ENCODE results near the gene KCNJ13.

Gene KCNJ13

GRCh38 chr2:232749331-232749730 lies 27.0 kb downstream of the KCNJ13 start:
- Histone ChIP-seq H3K79me2 (ENCODE audit: low read length) (0 out of 2 replicates have a peak, but pooled peaks cover 2% of the 10 kb centered on the region), H4K20me1 (ENCODE audit: insufficient read depth, low read length) (no peaks in the 10 kb centered on the region), H3K9ac (ENCODE audit: low read length) (no peak overlapping the region), H2AFZ (ENCODE audit: low read length) (no peak overlapping the region), H3K27me3 (replicated peaks; ENCODE audit: insufficient read depth, low read length) (no peaks in the 10 kb centered on the region), H3K36me3 (replicated peaks; ENCODE audit: insufficient read depth, low read length) (peaks cover 4% of the 10 kb centered on the region; the same call in 1 of the 2 replicates), H3K9me2 (replicated peaks; ENCODE audit: insufficient read depth, low read length) (no peaks in the 10 kb centered on the region), H3K27ac (ENCODE audit: low read length) (no peak overlapping the region), H3K9me3 (replicated peaks; ENCODE audit: insufficient read depth, low read length) (no peaks in the 10 kb centered on the region), H3K4me2 (ENCODE audit: low read depth, low read length) (no peak overlapping the region), H3K4me3 (ENCODE audit: low read length) (no peak overlapping the region), H3K4me1 (ENCODE audit: low read length) (no peaks in the 10 kb centered on the region), H3F3A (ENCODE audit: insufficient read depth, low read length) (no peaks in the 10 kb centered on the region)
- no peak for DNase-seq
- TF ChIP-seq EZH2phosphoT487 (IDR thresholded peaks at IDR 0.05; ENCODE audit: low read length) (no peak), CTCF (IDR thresholded peaks at IDR 0.05; ENCODE audit: low read length) (no peak), EZH2 (optimal IDR thresholded peaks at IDR 0.05; ENCODE audit: low read depth, low read length) (no peak)

DNA sequence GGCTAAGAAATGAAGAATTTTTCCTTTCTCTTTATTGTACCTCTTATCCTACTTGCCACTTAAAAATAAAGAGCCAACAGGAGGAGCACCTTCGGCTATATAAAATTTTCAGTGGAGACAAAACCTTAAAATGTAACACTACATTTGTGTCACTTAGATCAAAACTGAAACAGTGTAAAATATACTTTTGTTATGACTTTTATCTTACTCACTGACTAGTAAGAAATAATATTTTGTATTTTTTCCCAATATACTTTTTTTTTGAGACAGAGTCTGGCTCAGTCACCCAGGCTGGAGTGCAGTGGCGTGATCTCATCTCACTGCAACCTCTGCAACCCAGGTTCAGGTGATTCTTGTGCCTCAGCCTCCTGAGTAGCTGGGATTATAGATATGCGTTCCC lies 28.3 kb downstream of the KCNJ13 start:
- 0 out of 2 replicates have a peak, but pooled peaks cover 2% of the 10 kb centered on the region for H3K79me2 ChIP-seq (ENCODE audit: low read length)
- no peak for DNase-seq
- H3K9ac ChIP-seq (ENCODE audit: low read length) = no peak overlapping the region
- H3K27me3 ChIP-seq (replicated peaks; ENCODE audit: insufficient read depth, low read length) = no peaks in the 10 kb centered on the region
- peaks cover 4% of the 10 kb centered on the region; the same call in 1 of the 2 replicates for H3K36me3 ChIP-seq (replicated peaks; ENCODE audit: insufficient read depth, low read length)
- no peaks in the 10 kb centered on the region for H3F3A ChIP-seq (ENCODE audit: insufficient read depth, low read length)
- no peak overlapping the region for H3K27ac ChIP-seq (ENCODE audit: low read length)
- H3K4me3 ChIP-seq (ENCODE audit: low read length) = no peak overlapping the region
- no peaks in the 10 kb centered on the region for H3K4me1 ChIP-seq (ENCODE audit: low read length)
- no peak overlapping the region for H2AFZ ChIP-seq (ENCODE audit: low read length)
- H3K9me3 ChIP-seq (replicated peaks; ENCODE audit: insufficient read depth, low read length) = no peaks in the 10 kb centered on the region
- H3K4me2 ChIP-seq (ENCODE audit: low read depth, low read length) = no peak overlapping the region
- H4K20me1 ChIP-seq (ENCODE audit: insufficient read depth, low read length) = no peaks in the 10 kb centered on the region
- no peaks in the 10 kb centered on the region for H3K9me2 ChIP-seq (replicated peaks; ENCODE audit: insufficient read depth, low read length)
- TF ChIP-seq CTCF (IDR thresholded peaks at IDR 0.05; ENCODE audit: low read length) (no peak), EZH2 (optimal IDR thresholded peaks at IDR 0.05; ENCODE audit: low read depth, low read length) (no peak), EZH2phosphoT487 (IDR thresholded peaks at IDR 0.05; ENCODE audit: low read length) (no peak)

DNA sequence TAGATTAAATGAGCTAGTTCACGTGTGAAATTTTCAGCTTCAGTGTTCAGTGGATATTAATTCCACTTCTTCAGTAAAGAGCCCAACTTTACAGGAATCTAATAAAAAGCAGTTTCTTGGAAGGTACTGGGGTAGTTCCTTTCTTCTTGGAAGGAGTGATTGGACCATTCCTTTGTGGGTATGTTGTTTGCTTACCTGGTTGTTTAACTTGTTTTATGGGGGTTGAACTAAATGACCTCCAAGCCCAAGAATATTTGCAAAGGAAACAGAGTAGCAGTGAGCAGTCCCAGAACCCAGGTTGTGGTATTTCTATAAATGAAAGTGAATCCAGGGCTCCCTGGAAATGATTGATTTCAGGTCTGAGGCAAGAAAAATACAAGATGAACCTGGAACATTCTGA lies 31.4 kb downstream of the KCNJ13 start:
- Histone ChIP-seq H2AFZ (ENCODE audit: low read length) (no peak overlapping the region), H4K20me1 (ENCODE audit: insufficient read depth, low read length) (no peaks in the 10 kb centered on the region), H3K9ac (ENCODE audit: low read length) (no peak overlapping the region), H3K9me3 (replicated peaks; ENCODE audit: insufficient read depth, low read length) (no peaks in the 10 kb centered on the region), H3K4me2 (ENCODE audit: low read depth, low read length) (no peak overlapping the region), H3K9me2 (replicated peaks; ENCODE audit: insufficient read depth, low read length) (no peaks in the 10 kb centered on the region), H3K27me3 (replicated peaks; ENCODE audit: insufficient read depth, low read length) (no peaks in the 10 kb centered on the region), H3K27ac (ENCODE audit: low read length) (no peak overlapping the region), H3F3A (ENCODE audit: insufficient read depth, low read length) (no peaks in the 10 kb centered on the region), H3K4me3 (ENCODE audit: low read length) (no peak overlapping the region), H3K79me2 (ENCODE audit: low read length) (0 out of 2 replicates have a peak, but pooled peaks cover 3% of the 10 kb centered on the region), H3K36me3 (replicated peaks; ENCODE audit: insufficient read depth, low read length) (peaks cover 4% of the 10 kb centered on the region; the same call in 1 of the 2 replicates), H3K4me1 (ENCODE audit: low read length) (no peaks in the 10 kb centered on the region)
- TF ChIP-seq EZH2 (optimal IDR thresholded peaks at IDR 0.05; ENCODE audit: low read depth, low read length) = no peak
- TF ChIP-seq EZH2phosphoT487 (IDR thresholded peaks at IDR 0.05; ENCODE audit: low read length) = no peak
- no peak for TF ChIP-seq CTCF (IDR thresholded peaks at IDR 0.05; ENCODE audit: low read length)
- no peak for DNase-seq
